PC-3 (cell line): ENCODE data around the gene MSGN1.

Experiments
- EZH2 ChIP-seq: fragments of 300-600 bp; sonication (generic); IDR thresholded peaks from one replicate; pipeline ENCODE4 v1.6.1; 2017; ENCODE audit warnings: antibody characterized with exemption, mild to moderate bottlenecking, low read length; ENCODE audit not compliant: unreplicated experiment
- EZH2phosphoT487 ChIP-seq: fragments of 300-600 bp; sonication (generic); IDR thresholded peaks from 2 replicates; pipeline ENCODE4 v1.6.1; 2018; ENCODE audit warnings: mild to moderate bottlenecking, antibody characterized with exemption, low read length, borderline replicate concordance
- TF ChIP-seq, protein P1 (sequence below): fragments of 300-600 bp; sonication (generic); conservative IDR thresholded peaks from 2 replicates; pipeline ENCODE4 v1.5.1; 2017; ENCODE audit warnings: antibody characterized with exemption, low read depth, mild to moderate bottlenecking, low read length

DNA sequence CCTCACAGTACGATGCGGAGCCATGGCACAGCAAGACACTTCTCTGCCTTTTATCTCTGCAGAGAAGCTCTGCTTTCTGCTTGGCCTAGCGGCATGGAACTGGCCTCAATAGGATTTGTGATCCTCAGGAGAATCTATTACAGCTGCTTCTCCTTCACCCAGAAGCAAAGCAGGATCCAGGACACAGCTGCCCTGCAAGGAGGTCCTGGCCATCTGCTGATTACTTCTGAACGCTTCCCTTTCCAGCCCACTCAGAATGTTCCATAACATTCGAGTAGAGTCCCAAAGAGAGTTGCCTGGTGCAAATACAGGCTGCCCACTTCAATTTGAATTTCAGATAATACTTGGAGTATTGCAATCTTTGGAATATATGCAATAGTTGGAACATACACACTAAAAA is 33.0 kb downstream of the MSGN1 start:
- TF ChIP-seq, protein P1, sequence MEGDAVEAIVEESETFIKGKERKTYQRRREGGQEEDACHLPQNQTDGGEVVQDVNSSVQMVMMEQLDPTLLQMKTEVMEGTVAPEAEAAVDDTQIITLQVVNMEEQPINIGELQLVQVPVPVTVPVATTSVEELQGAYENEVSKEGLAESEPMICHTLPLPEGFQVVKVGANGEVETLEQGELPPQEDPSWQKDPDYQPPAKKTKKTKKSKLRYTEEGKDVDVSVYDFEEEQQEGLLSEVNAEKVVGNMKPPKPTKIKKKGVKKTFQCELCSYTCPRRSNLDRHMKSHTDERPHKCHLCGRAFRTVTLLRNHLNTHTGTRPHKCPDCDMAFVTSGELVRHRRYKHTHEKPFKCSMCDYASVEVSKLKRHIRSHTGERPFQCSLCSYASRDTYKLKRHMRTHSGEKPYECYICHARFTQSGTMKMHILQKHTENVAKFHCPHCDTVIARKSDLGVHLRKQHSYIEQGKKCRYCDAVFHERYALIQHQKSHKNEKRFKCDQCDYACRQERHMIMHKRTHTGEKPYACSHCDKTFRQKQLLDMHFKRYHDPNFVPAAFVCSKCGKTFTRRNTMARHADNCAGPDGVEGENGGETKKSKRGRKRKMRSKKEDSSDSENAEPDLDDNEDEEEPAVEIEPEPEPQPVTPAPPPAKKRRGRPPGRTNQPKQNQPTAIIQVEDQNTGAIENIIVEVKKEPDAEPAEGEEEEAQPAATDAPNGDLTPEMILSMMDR, result no peak
- TF ChIP-seq EZH2 (no peak), EZH2phosphoT487 (no peak)
